ENCODE data around the gene BNIP3.

The BNIP3 gene

GRCh38 chr10:132010483-132010882 lies 28.8 kb upstream of the BNIP3 start:
- TF ChIP-seq GATA2 (IDR thresholded peaks at IDR 0.05; ENCODE audit: low read depth, low read length) (no peak), GATA3 (IDR thresholded peaks at IDR 0.05; ENCODE audit: low read depth, low read length) (no peak)

- no peak for TF ChIP-seq GATA3 (IDR thresholded peaks at IDR 0.05; ENCODE audit: low read depth, low read length)
These were observed 27.9 kb upstream of the BNIP3 start for GRCh38 chr10:132009575-132009974.

GRCh38 chr10:132007681-132008080 lies 26.0 kb upstream of the BNIP3 start:
- no peak for TF ChIP-seq GATA3 (IDR thresholded peaks at IDR 0.05; ENCODE audit: low read depth, low read length)
- TF ChIP-seq GATA2 (IDR thresholded peaks at IDR 0.05; ENCODE audit: low read depth, low read length): no peak

GRCh38 chr10:132006966-132007365 lies 25.2 kb upstream of the BNIP3 start:
- no peak for TF ChIP-seq GATA2 (IDR thresholded peaks at IDR 0.05; ENCODE audit: low read depth, low read length)
- TF ChIP-seq GATA3 (IDR thresholded peaks at IDR 0.05; ENCODE audit: low read depth, low read length): no peak

- TF ChIP-seq GATA3 (IDR thresholded peaks at IDR 0.05; ENCODE audit: low read depth, low read length): no peak
- TF ChIP-seq GATA2 (IDR thresholded peaks at IDR 0.05; ENCODE audit: low read depth, low read length): no peak
These were observed 23.4 kb upstream of the BNIP3 start for GRCh38 chr10:132005147-132005546.

- TF ChIP-seq GATA3 (IDR thresholded peaks at IDR 0.05; ENCODE audit: low read depth, low read length) (no peak), GATA2 (IDR thresholded peaks at IDR 0.05; ENCODE audit: low read depth, low read length) (no peak)
These were observed 22.3 kb upstream of the BNIP3 start for GRCh38 chr10:132004052-132004451.

- TF ChIP-seq GATA3 (IDR thresholded peaks at IDR 0.05; ENCODE audit: low read depth, low read length) (no peak), GATA2 (IDR thresholded peaks at IDR 0.05; ENCODE audit: low read depth, low read length) (no peak)
These were observed 21.7 kb upstream of the BNIP3 start for GRCh38 chr10:132003282-132003924.

GRCh38 chr10:132002004-132002403 lies 20.3 kb upstream of the BNIP3 start:
- TF ChIP-seq GATA3 (IDR thresholded peaks at IDR 0.05; ENCODE audit: low read depth, low read length): no peak
- TF ChIP-seq GATA2 (IDR thresholded peaks at IDR 0.05; ENCODE audit: low read depth, low read length): no peak

GRCh38 chr10:132001238-132001972 lies 19.7 kb upstream of the BNIP3 start:
- TF ChIP-seq GATA2 (IDR thresholded peaks at IDR 0.05; ENCODE audit: low read depth, low read length): no peak
- TF ChIP-seq GATA3 (IDR thresholded peaks at IDR 0.05; ENCODE audit: low read depth, low read length): no peak

- TF ChIP-seq GATA2 (IDR thresholded peaks at IDR 0.05; ENCODE audit: low read depth, low read length): no peak
- TF ChIP-seq GATA3 (IDR thresholded peaks at IDR 0.05; ENCODE audit: low read depth, low read length): no peak
These were observed 17.3 kb upstream of the BNIP3 start for GRCh38 chr10:131998845-131999681.

- TF ChIP-seq GATA3 (IDR thresholded peaks at IDR 0.05; ENCODE audit: low read depth, low read length): no peak
- no peak for TF ChIP-seq GATA2 (IDR thresholded peaks at IDR 0.05; ENCODE audit: low read depth, low read length)
These were observed 16.5 kb upstream of the BNIP3 start for GRCh38 chr10:131998050-131998844.

- no peak for TF ChIP-seq GATA2 (IDR thresholded peaks at IDR 0.05; ENCODE audit: low read depth, low read length)
- TF ChIP-seq GATA3 (IDR thresholded peaks at IDR 0.05; ENCODE audit: low read depth, low read length): no peak
These were observed 15.8 kb upstream of the BNIP3 start for GRCh38 chr10:131997366-131998049.

All from SH-SY5Y (cell line).